Measurements from ENCODE around the gene GLS.

GLS gene

DNA sequence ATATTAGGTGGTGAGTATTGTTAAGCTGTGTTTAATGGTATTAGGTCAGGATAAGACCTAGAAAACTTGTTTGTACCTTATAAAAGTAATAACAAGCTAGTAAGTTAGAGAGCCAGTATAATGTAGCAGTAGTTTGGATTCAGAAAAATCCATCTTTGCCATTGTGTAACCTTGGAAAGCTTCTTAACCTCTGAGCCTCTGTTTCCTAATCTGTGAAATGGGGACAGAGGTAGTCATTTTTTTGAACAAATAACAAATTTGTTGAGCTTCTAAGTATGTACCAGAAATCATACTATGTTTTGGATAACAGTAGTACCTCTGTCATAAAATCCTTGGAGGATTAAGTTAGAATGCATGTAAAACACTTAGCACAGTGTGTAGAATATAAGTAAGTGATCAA, 12.5 kb downstream of the GLS start:
- no peak overlapping the region for H2BK15ac ChIP-seq (ENCODE audit: low read length)
- no peak overlapping the region for H3K4me2 ChIP-seq (ENCODE audit: insufficient read depth, low read length, poor library complexity, severe bottlenecking)
- H3K27ac ChIP-seq (replicated peaks; ENCODE audit: low read length), result no peak overlapping the region
- H3K23ac ChIP-seq (ENCODE audit: low read depth, low read length, poor library complexity), result no peak overlapping the region
- H3K9ac ChIP-seq (ENCODE audit: low read depth, low read length, poor library complexity), result no peak overlapping the region
- no peak overlapping the region for H2AK5ac ChIP-seq (ENCODE audit: low read depth, low read length)
- H3K9me3 ChIP-seq (replicated peaks in 1 of 2; ENCODE audit: control insufficient read depth in 2 of 2, insufficient read depth in 1 of 2, low read depth in 1 of 2, low read length in 2 of 2), result no peaks in the 10 kb centered on the region
- DNase-seq (ENCODE audit: low spot score), result no peak
- no peaks in the 10 kb centered on the region for H3K4me1 ChIP-seq (ENCODE audit: control insufficient read depth in 2 of 2, insufficient read depth in 1 of 2, low read depth in 1 of 2, low read length in 2 of 2)
- peaks cover 3 to 55% of the 10 kb centered on the region in 2 donors for H3K36me3 ChIP-seq (replicated peaks in 1 of 2; ENCODE audit: control insufficient read depth in 2 of 2, insufficient read depth in 2 of 2, low read length in 2 of 2)
- H2BK5ac ChIP-seq (ENCODE audit: low read length), result no peak overlapping the region
- H3K14ac ChIP-seq (ENCODE audit: low read length), result no peak overlapping the region
- H3K18ac ChIP-seq (ENCODE audit: low read length), result no peak overlapping the region
- H3K27me3 ChIP-seq (ENCODE audit: control insufficient read depth in 3 of 3, insufficient read depth in 3 of 3, low read depth in 1 of 3, low read length in 3 of 3), result no peaks in the 10 kb centered on the region
- no peaks in the 10 kb centered on the region for H3K79me1 ChIP-seq (ENCODE audit: low read depth, low read length)
- no peak overlapping the region for H3K4me3 ChIP-seq (ENCODE audit: low read length in 2 of 2)
- no peak overlapping the region for H4K91ac ChIP-seq (ENCODE audit: low read depth, low read length, poor library complexity)
- no peak overlapping the region for H4K8ac ChIP-seq (ENCODE audit: low read depth, low read length)
- H3K4ac ChIP-seq (ENCODE audit: low read length), result no peak overlapping the region
- no peak overlapping the region for H2BK120ac ChIP-seq (ENCODE audit: low read depth, low read length)
- H2BK12ac ChIP-seq (ENCODE audit: low read length), result no peak overlapping the region
- no peak overlapping the region for H2AFZ ChIP-seq (ENCODE audit: low read length)

GRCh38 chr2:190896477-190896876, 15.9 kb downstream of the GLS start:
- Histone ChIP-seq H2BK5ac (ENCODE audit: low read length) (no peak overlapping the region), H3K36me3 (replicated peaks in 1 of 2; ENCODE audit: control insufficient read depth in 2 of 2, insufficient read depth in 2 of 2, low read length in 2 of 2) (peaks cover 3 to 52% of the 10 kb centered on the region in 2 donors), H3K9me3 (replicated peaks in 1 of 2; ENCODE audit: control insufficient read depth in 2 of 2, insufficient read depth in 1 of 2, low read depth in 1 of 2, low read length in 2 of 2) (no peaks in the 10 kb centered on the region), H3K23ac (ENCODE audit: low read depth, low read length, poor library complexity) (no peak overlapping the region), H2AFZ (ENCODE audit: low read length) (no peak overlapping the region), H3K4ac (ENCODE audit: low read length) (no peak overlapping the region), H2BK15ac (ENCODE audit: low read length) (no peak overlapping the region), H3K14ac (ENCODE audit: low read length) (no peak overlapping the region), H3K27me3 (ENCODE audit: control insufficient read depth in 3 of 3, insufficient read depth in 3 of 3, low read depth in 1 of 3, low read length in 3 of 3) (no peaks in the 10 kb centered on the region), H3K4me1 (ENCODE audit: control insufficient read depth in 2 of 2, insufficient read depth in 1 of 2, low read depth in 1 of 2, low read length in 2 of 2) (no peaks in the 10 kb centered on the region), H3K4me3 (ENCODE audit: low read length in 2 of 2) (no peak overlapping the region), H3K4me2 (ENCODE audit: insufficient read depth, low read length, poor library complexity, severe bottlenecking) (no peak overlapping the region), H4K8ac (ENCODE audit: low read depth, low read length) (no peak overlapping the region), H2BK120ac (ENCODE audit: low read depth, low read length) (no peak overlapping the region), H2BK12ac (ENCODE audit: low read length) (no peak overlapping the region), H4K91ac (ENCODE audit: low read depth, low read length, poor library complexity) (no peak overlapping the region), H2AK5ac (ENCODE audit: low read depth, low read length) (no peak overlapping the region), H3K9ac (ENCODE audit: low read depth, low read length, poor library complexity) (no peak overlapping the region), H3K18ac (ENCODE audit: low read length) (no peak overlapping the region), H3K79me1 (ENCODE audit: low read depth, low read length) (no peaks in the 10 kb centered on the region), H3K27ac (replicated peaks; ENCODE audit: low read length) (no peak overlapping the region)
- no CpG with 5 or more reads among the region's 4 CpGs for WGBS, 2 donors (ENCODE audit: extremely low coverage in 2 of 2, insufficient read length in 2 of 2, insufficient replicate concordance in 1 of 2)
- no peak for DNase-seq (ENCODE audit: low spot score)

- H3K4ac ChIP-seq (ENCODE audit: low read length), result no peak overlapping the region
- H3K4me2 ChIP-seq (ENCODE audit: insufficient read depth, low read length, poor library complexity, severe bottlenecking), result no peak overlapping the region
- H3K79me1 ChIP-seq (ENCODE audit: low read depth, low read length), result no peaks in the 10 kb centered on the region
- no peak overlapping the region for H3K9ac ChIP-seq (ENCODE audit: low read depth, low read length, poor library complexity)
- H3K9me3 ChIP-seq (replicated peaks in 1 of 2; ENCODE audit: control insufficient read depth in 2 of 2, insufficient read depth in 1 of 2, low read depth in 1 of 2, low read length in 2 of 2), result no peaks in the 10 kb centered on the region
- peaks cover 0 to 70% of the 10 kb centered on the region in 2 donors for H3K36me3 ChIP-seq (replicated peaks in 1 of 2; ENCODE audit: control insufficient read depth in 2 of 2, insufficient read depth in 2 of 2, low read length in 2 of 2)
- H3K23ac ChIP-seq (ENCODE audit: low read depth, low read length, poor library complexity), result no peak overlapping the region
- no peak overlapping the region for H3K4me3 ChIP-seq (ENCODE audit: low read length in 2 of 2)
- no peak overlapping the region for H4K8ac ChIP-seq (ENCODE audit: low read depth, low read length)
- no peaks in the 10 kb centered on the region for H3K27me3 ChIP-seq (ENCODE audit: control insufficient read depth in 3 of 3, insufficient read depth in 3 of 3, low read depth in 1 of 3, low read length in 3 of 3)
- H3K27ac ChIP-seq (replicated peaks; ENCODE audit: low read length), result no peak overlapping the region
- no peak overlapping the region for H3K14ac ChIP-seq (ENCODE audit: low read length)
- DNase-seq (ENCODE audit: low spot score), result no peak
- no CpG with 5 or more reads among the region's 1 CpG for WGBS, 2 donors (ENCODE audit: extremely low coverage in 2 of 2, insufficient read length in 2 of 2, insufficient replicate concordance in 1 of 2)
- H2AK5ac ChIP-seq (ENCODE audit: low read depth, low read length), result no peak overlapping the region
- no peaks in the 10 kb centered on the region for H3K4me1 ChIP-seq (ENCODE audit: control insufficient read depth in 2 of 2, insufficient read depth in 1 of 2, low read depth in 1 of 2, low read length in 2 of 2)
- H2BK5ac ChIP-seq (ENCODE audit: low read length), result no peak overlapping the region
- H2AFZ ChIP-seq (ENCODE audit: low read length), result no peak overlapping the region
- no peak overlapping the region for H2BK15ac ChIP-seq (ENCODE audit: low read length)
- no peak overlapping the region for H2BK12ac ChIP-seq (ENCODE audit: low read length)
- H4K91ac ChIP-seq (ENCODE audit: low read depth, low read length, poor library complexity), result no peak overlapping the region
- no peak overlapping the region for H3K18ac ChIP-seq (ENCODE audit: low read length)
- no peak overlapping the region for H2BK120ac ChIP-seq (ENCODE audit: low read depth, low read length)
Observed at GRCh38 chr2:190903693-190904450, 23.3 kb downstream of the GLS start.

GRCh38 chr2:190904640-190905261, 24.1 kb downstream of the GLS start:
- no peak overlapping the region for H3K23ac ChIP-seq (ENCODE audit: low read depth, low read length, poor library complexity)
- no peak overlapping the region for H3K9ac ChIP-seq (ENCODE audit: low read depth, low read length, poor library complexity)
- H3K4me2 ChIP-seq (ENCODE audit: insufficient read depth, low read length, poor library complexity, severe bottlenecking), result no peak overlapping the region
- no peaks in the 10 kb centered on the region for H3K27me3 ChIP-seq (ENCODE audit: control insufficient read depth in 3 of 3, insufficient read depth in 3 of 3, low read depth in 1 of 3, low read length in 3 of 3)
- no peak overlapping the region for H2BK12ac ChIP-seq (ENCODE audit: low read length)
- no peak overlapping the region for H3K4me3 ChIP-seq (ENCODE audit: low read length in 2 of 2)
- no peaks in the 10 kb centered on the region for H3K9me3 ChIP-seq (replicated peaks in 1 of 2; ENCODE audit: control insufficient read depth in 2 of 2, insufficient read depth in 1 of 2, low read depth in 1 of 2, low read length in 2 of 2)
- no peaks in the 10 kb centered on the region for H3K4me1 ChIP-seq (ENCODE audit: control insufficient read depth in 2 of 2, insufficient read depth in 1 of 2, low read depth in 1 of 2, low read length in 2 of 2)
- no peak overlapping the region for H2BK15ac ChIP-seq (ENCODE audit: low read length)
- no CpG with 5 or more reads among the region's 3 CpGs for WGBS, 2 donors (ENCODE audit: extremely low coverage in 2 of 2, insufficient read length in 2 of 2, insufficient replicate concordance in 1 of 2)
- no peak overlapping the region for H3K27ac ChIP-seq (replicated peaks; ENCODE audit: low read length)
- H2AK5ac ChIP-seq (ENCODE audit: low read depth, low read length), result no peak overlapping the region
- H3K36me3 ChIP-seq (replicated peaks in 1 of 2; ENCODE audit: control insufficient read depth in 2 of 2, insufficient read depth in 2 of 2, low read length in 2 of 2), result peaks cover 0 to 77% of the 10 kb centered on the region in 2 donors
- no peak overlapping the region for H2BK5ac ChIP-seq (ENCODE audit: low read length)
- no peak for DNase-seq (ENCODE audit: low spot score)
- H3K79me1 ChIP-seq (ENCODE audit: low read depth, low read length), result no peaks in the 10 kb centered on the region
- H2BK120ac ChIP-seq (ENCODE audit: low read depth, low read length), result no peak overlapping the region
- no peak overlapping the region for H3K14ac ChIP-seq (ENCODE audit: low read length)
- no peak overlapping the region for H2AFZ ChIP-seq (ENCODE audit: low read length)
- no peak overlapping the region for H3K18ac ChIP-seq (ENCODE audit: low read length)
- no peak overlapping the region for H4K91ac ChIP-seq (ENCODE audit: low read depth, low read length, poor library complexity)
- H3K4ac ChIP-seq (ENCODE audit: low read length), result no peak overlapping the region
- no peak overlapping the region for H4K8ac ChIP-seq (ENCODE audit: low read depth, low read length)
